Body of pancreas (tissue), 4 donors: ENCODE measurements around the gene FRAS1.

Experiments used
- CTCF ChIP-seq, 7 experiments: fragments of 450-650 bp in 4 of 7; fragments of 200-600 bp in 3 of 7; sonication (generic) in 3 of 7; IDR thresholded peaks; one replicate each; pipeline ENCODE4 v1.5.1; 2016 to 2019; ENCODE audit warnings: antibody characterized with exemption in 7 of 7
- POLR2A ChIP-seq, 3 donors: fragments of 450-650 bp; IDR thresholded peaks; one replicate each; pipeline ENCODE4 v1.6.1; 2016; ENCODE audit warnings: antibody characterized with exemption in 3 of 3, mild to moderate bottlenecking in 2 of 3

GRCh38 chr4:78299565-78299972 is 242.4 kb downstream of the FRAS1 start:
- TF ChIP-seq CTCF (IDR thresholded peaks at IDR 0.05) (no peak), POLR2A (IDR thresholded peaks at IDR 0.05) (no peak)
